A673 (cell line): Measurements from ENCODE around the gene ADD3. TPM values are rescaled to one million over a fixed set of nuclear protein-coding genes. Genes with fewer than 3 reads are reported as not detected.

Source experiments
- BruUV-seq: library from RNA; stranded (reverse); fragments of 400-500 nt; replicated peaks from 2 replicates; lab custom pipeline; 2021; lab: Mats Ljungman, UMichigan
- CTCF ChIA-PET: fragments of 300-600 bp; sonication (Branson Sonifier 250); formaldehyde crosslinking; loops from one replicate; lab custom pipeline; 2022; ENCODE audit warnings: antibody characterized with exemption; lab: Charles Lee
- POLR2A ChIA-PET: fragments of 300-600 bp; sonication (Branson Sonifier 250); formaldehyde crosslinking; loops from one replicate; lab custom pipeline; 2022; ENCODE audit warnings: antibody characterized with exemption; ENCODE audit not compliant: low non-redundant PET; lab: Charles Lee
- DNase-seq: peaks from one replicate; pipeline ENCODE4 v3.0.0-alpha.2; 2015; ENCODE audit warnings: low spot score
- H3K27ac ChIP-seq: fragments of 200-600 bp; sonication (generic); 2 replicates; pipeline ENCODE4 v1.5.1; 2016; ENCODE audit warnings: mixed run types, low read depth, mild to moderate bottlenecking, mixed read lengths, antibody characterized with exemption, low read length; ENCODE audit not compliant: poor library complexity, severe bottlenecking
- H3K27me3 ChIP-seq: fragments of 200-600 bp; sonication (generic); replicated peaks from 2 replicates; pipeline ENCODE4 v1.6.1; 2017; ENCODE audit warnings: mixed run types, low read depth, mild to moderate bottlenecking, mixed read lengths, antibody characterized with exemption, low read length; ENCODE audit not compliant: insufficient read depth, poor library complexity
- H3K36me3 ChIP-seq: fragments of 200-600 bp; sonication (generic); 2 replicates; pipeline ENCODE4 v1.6.1; 2016; ENCODE audit warnings: mixed run types, mild to moderate bottlenecking, mixed read lengths, antibody characterized with exemption, low read length; ENCODE audit not compliant: insufficient read depth, poor library complexity, severe bottlenecking
- H3K4me1 ChIP-seq: fragments of 200-600 bp; sonication (generic); 2 replicates; pipeline ENCODE4 v1.6.1; 2017; ENCODE audit warnings: mixed run types, mild to moderate bottlenecking, mixed read lengths, antibody characterized with exemption, low read length; ENCODE audit not compliant: insufficient read depth, poor library complexity, severe bottlenecking
- H3K4me3 ChIP-seq: fragments of 200-600 bp; sonication (generic); 2 replicates; pipeline ENCODE4 v1.5.1; 2016; ENCODE audit warnings: low read depth, mixed run types, mild to moderate bottlenecking, mixed read lengths, low read length; ENCODE audit not compliant: poor library complexity, severe bottlenecking
- H3K9me3 ChIP-seq: fragments of 200-600 bp; sonication (generic); 2 replicates; pipeline ENCODE4 v1.6.1; 2016; ENCODE audit warnings: mixed run types, low read depth, mild to moderate bottlenecking, mixed read lengths, antibody characterized with exemption, low read length; ENCODE audit not compliant: poor library complexity, severe bottlenecking
- CTCF ChIP-seq: fragments of 300-800, 200-600 bp; sonication (generic); conservative IDR thresholded peaks from 2 replicates; pipeline ENCODE4 v1.5.1; 2017; ENCODE audit warnings: low read depth, mild to moderate bottlenecking, antibody characterized with exemption, low read length, moderate library complexity, mixed read lengths
- EZH2 ChIP-seq: fragments of 200-600 bp; sonication (generic); IDR thresholded peaks from 2 replicates; pipeline ENCODE4 v1.6.1; 2017; ENCODE audit warnings: borderline replicate concordance, low read depth, mild to moderate bottlenecking, mixed read lengths, antibody characterized with exemption, low read length; ENCODE audit not compliant: poor library complexity, severe bottlenecking
- intact Hi-C: fragments of 100-400 bp; cut with micrococcal nuclease; formaldehyde crosslinking; loops from one replicate; pipeline ENCODE4 v1.10.0; 2022; ENCODE audit not compliant: unreplicated experiment
- total RNA-seq: library from RNA; stranded (reverse); gene quantifications from 2 replicates; pipeline ENCODE4 v1.2.3, GENCODE V29; 2021

Gene ADD3
- total RNA-seq, 1 experiment from 2014 or later, result 82.9 TPM

GRCh38 chr10:109997233-109997632 is 10.6 kb upstream of the ADD3 start:
- intact Hi-C loops, result no loop called here
- CTCF ChIA-PET, result no interaction called here

GRCh38 chr10:109998513-109998912 is 9.3 kb upstream of the ADD3 start:
- no peak for TF ChIP-seq CTCF
- TF ChIP-seq EZH2, result no peak
- Histone ChIP-seq H3K4me3 (no peak overlapping the region), H3K9me3 (no peaks in the 10 kb centered on the region), H3K4me1 (peaks cover 42% of the 10 kb centered on the region), H3K27ac (no peak overlapping the region), H3K36me3 (no peaks in the 10 kb centered on the region), H3K27me3 (no peaks in the 10 kb centered on the region)
- POLR2A ChIA-PET, result no interaction called here
- no TSS peak for BruUV-seq
- CTCF ChIA-PET, result no interaction called here
- intact Hi-C loops, result no loop called here
- DNase-seq, result peak; percentile 35

More at GRCh38 chr10:109997233-109997632, 10.6 kb upstream of the ADD3 start:
- Histone ChIP-seq H3K36me3 (no peaks in the 10 kb centered on the region), H3K27ac (no peak overlapping the region), H3K4me3 (no peak overlapping the region), H3K27me3 (no peaks in the 10 kb centered on the region), H3K4me1 (peaks cover 33% of the 10 kb centered on the region), H3K9me3 (no peaks in the 10 kb centered on the region)
- no TSS peak for BruUV-seq
- POLR2A ChIA-PET, result no interaction called here
- no peak for DNase-seq
- TF ChIP-seq EZH2, result no peak
- no peak for TF ChIP-seq CTCF

GRCh38 chr10:110002801-110003523 is 4.8 kb upstream of the ADD3 start:
- peak; percentile 66 for DNase-seq
- Histone ChIP-seq H3K4me3 (no peak overlapping the region), H3K4me1 (peaks cover 27% of the 10 kb centered on the region), H3K27me3 (no peaks in the 10 kb centered on the region), H3K27ac (peak overlapping the region; percentile 39), H3K9me3 (no peaks in the 10 kb centered on the region), H3K36me3 (no peaks in the 10 kb centered on the region)
- ChIA-PET CTCF (interaction anchor here (0.6 to 0.7 kb wide), 2 partner anchors 104 to 258 kb away, joined by 4 to 12 read pairs; no protein-coding TSS in a partner anchor), POLR2A (interaction anchor here (0.6 kb wide), 1 partner anchor 853 kb away, joined by 3 read pairs; no protein-coding TSS in a partner anchor)
- intact Hi-C loops, result no loop called here
- no TSS peak for BruUV-seq
- TF ChIP-seq CTCF (no peak), EZH2 (no peak)
